Upper lobe of right lung (tissue), 1 donor: Measurements from ENCODE around the gene NUFIP2. TPM values are rescaled to one million over a fixed set of nuclear protein-coding genes. Genes with fewer than 3 reads are reported as not detected.

Experiments
- ATAC-seq: fragments of 200-7000 bp; cut with Tn5 transposase; one replicate; pipeline ENCODE4 v1.9.1; 2020; ENCODE audit warnings: mild to moderate bottlenecking, moderate library complexity
- DNase-seq: peaks from one replicate; pipeline ENCODE4 v3.0.0-alpha.2; 2020
- H3K27ac ChIP-seq: fragments of 200-600 bp; one replicate; pipeline ENCODE4 v1.8.0; 2022
- H3K27me3 ChIP-seq: fragments of 200-600 bp; one replicate; pipeline ENCODE4 v1.8.0; 2022; ENCODE audit warnings: mild to moderate bottlenecking
- H3K36me3 ChIP-seq: fragments of 200-600 bp; one replicate; pipeline ENCODE4 v1.8.0; 2022
- H3K4me1 ChIP-seq: fragments of 200-600 bp; one replicate; pipeline ENCODE4 v1.8.0; 2022
- H3K4me3 ChIP-seq: fragments of 200-600 bp; one replicate; pipeline ENCODE4 v1.8.0; 2022; ENCODE audit warnings: mild to moderate bottlenecking
- H3K9me3 ChIP-seq: fragments of 200-600 bp; one replicate; pipeline ENCODE4 v1.8.0; 2022
- CTCF ChIP-seq: fragments of 200-600 bp; IDR thresholded peaks from one replicate; pipeline ENCODE4 v1.8.0; 2022; ENCODE audit warnings: antibody characterized with exemption
- intact Hi-C: fragments of 100-400 bp; cut with DNase I; formaldehyde crosslinking; loops from one replicate; pipeline ENCODE4 v1.11.0; 2022
- total RNA-seq: library from RNA; stranded (reverse); fragmentation: NEBNext Ultra II Directional; extraction: Animal tissue kit (Norgen Biotek cat#: 25700); gene quantifications from one replicate; pipeline ENCODE4 v1.2.1, GENCODE V29; 2021
- donor health status: DM: no; HTN: yes; CAD: no; lungs with severe emphysema.

The NUFIP2 gene
- total RNA-seq, 1 donor from 2014 or later: 51.5 TPM

GRCh38 chr17:29245401-29245800 is 48.5 kb downstream of the NUFIP2 start:
- no peak overlapping the region for H3K27ac ChIP-seq
- no peaks in the 10 kb centered on the region for H3K9me3 ChIP-seq
- TF ChIP-seq CTCF: no peak
- no peak for DNase-seq
- no peak overlapping the region for H3K4me3 ChIP-seq
- intact Hi-C loops: no loop called here
- no peaks in the 10 kb centered on the region for H3K27me3 ChIP-seq
- H3K4me1 ChIP-seq: peaks cover 4% of the 10 kb centered on the region
- ATAC-seq: no peak
- no peaks in the 10 kb centered on the region for H3K36me3 ChIP-seq

GRCh38 chr17:29243792-29244191 is 50.2 kb downstream of the NUFIP2 start:
- Histone ChIP-seq H3K36me3 (no peaks in the 10 kb centered on the region), H3K27ac (no peak overlapping the region), H3K4me1 (peaks cover 4% of the 10 kb centered on the region), H3K9me3 (no peaks in the 10 kb centered on the region), H3K27me3 (no peaks in the 10 kb centered on the region), H3K4me3 (no peak overlapping the region)
- intact Hi-C loops: no loop called here
- DNase-seq: no peak
- no peak for TF ChIP-seq CTCF
- ATAC-seq: no peak

GRCh38 chr17:29242790-29243189 is 51.2 kb downstream of the NUFIP2 start:
- DNase-seq: no peak
- no peak overlapping the region for H3K27ac ChIP-seq
- no peaks in the 10 kb centered on the region for H3K36me3 ChIP-seq
- no peak for ATAC-seq
- H3K9me3 ChIP-seq: no peaks in the 10 kb centered on the region
- no peak overlapping the region for H3K4me3 ChIP-seq
- H3K4me1 ChIP-seq: peaks cover 8% of the 10 kb centered on the region
- intact Hi-C loops: no loop called here
- H3K27me3 ChIP-seq: no peaks in the 10 kb centered on the region
- no peak for TF ChIP-seq CTCF

GRCh38 chr17:29242051-29242450 is 51.9 kb downstream of the NUFIP2 start:
- H3K4me1 ChIP-seq: peaks cover 8% of the 10 kb centered on the region
- H3K4me3 ChIP-seq: no peak overlapping the region
- H3K36me3 ChIP-seq: no peaks in the 10 kb centered on the region
- no peak for TF ChIP-seq CTCF
- H3K9me3 ChIP-seq: no peaks in the 10 kb centered on the region
- intact Hi-C loops: no loop called here
- no peak for DNase-seq
- no peak for ATAC-seq
- H3K27ac ChIP-seq: no peak overlapping the region
- H3K27me3 ChIP-seq: no peaks in the 10 kb centered on the region

- intact Hi-C loops: no loop called here
- ATAC-seq: peak; percentile 90
Observed at GRCh38 chr17:29240968-29241963, 52.7 kb downstream of the NUFIP2 start.

More at GRCh38 chr17:29240968-29241963, 52.7 kb downstream of the NUFIP2 start:
- Histone ChIP-seq H3K27me3 (no peaks in the 10 kb centered on the region), H3K4me3 (no peak overlapping the region), H3K9me3 (no peaks in the 10 kb centered on the region), H3K4me1 (peaks cover 8% of the 10 kb centered on the region), H3K27ac (no peak overlapping the region), H3K36me3 (no peaks in the 10 kb centered on the region)
- TF ChIP-seq CTCF: no peak
- no peak for DNase-seq
